Stimulated activated CD4-positive, alpha-beta T cell treated with anti-CD3 and anti-CD28 coated beads, TNF-alpha, amount 100 ng/mL, for 24 hours (primary cell): Measurements from ENCODE around the gene ARGLU1.

ENCODE experiments used
- DNase-seq, 3 experiments: peaks; one replicate each; pipeline ENCODE4 v3.0.0-alpha.2; 2020; ENCODE audit warnings: low read depth in 3 of 3

The ARGLU1 gene

GRCh38 chr13:106499896-106500295, 68.0 kb downstream of the ARGLU1 start:
- no peak for DNase-seq

- DNase-seq, result no peak
Observed at GRCh38 chr13:106499113-106499512, 68.8 kb downstream of the ARGLU1 start.

GRCh38 chr13:106498571-106498970, 69.4 kb downstream of the ARGLU1 start:
- no peak for DNase-seq

- DNase-seq, result no peak
Observed at GRCh38 chr13:106498158-106498557, 69.8 kb downstream of the ARGLU1 start.

- DNase-seq, result no peak
Observed at GRCh38 chr13:106497079-106497478, 70.9 kb downstream of the ARGLU1 start.

GRCh38 chr13:106496072-106496997, 71.6 kb downstream of the ARGLU1 start:
- no peak for DNase-seq

- DNase-seq, result no peak
Observed at GRCh38 chr13:106494936-106495335, 73.0 kb downstream of the ARGLU1 start.

- no peak for DNase-seq
Observed at GRCh38 chr13:106494506-106494905, 73.4 kb downstream of the ARGLU1 start.

- no peak for DNase-seq
Observed at GRCh38 chr13:106493533-106494220, 74.3 kb downstream of the ARGLU1 start.

GRCh38 chr13:106492588-106493475, 75.1 kb downstream of the ARGLU1 start:
- no peak for DNase-seq

GRCh38 chr13:106491928-106492587, 75.9 kb downstream of the ARGLU1 start:
- no peak for DNase-seq
